ENCODE data around the gene BABAM2.
"Not testable (repeated sequence)": the region's sequence is repeated elsewhere in the genome, so short reads cannot be mapped to it uniquely, and the experiment has no call there.

Gene BABAM2

DNA sequence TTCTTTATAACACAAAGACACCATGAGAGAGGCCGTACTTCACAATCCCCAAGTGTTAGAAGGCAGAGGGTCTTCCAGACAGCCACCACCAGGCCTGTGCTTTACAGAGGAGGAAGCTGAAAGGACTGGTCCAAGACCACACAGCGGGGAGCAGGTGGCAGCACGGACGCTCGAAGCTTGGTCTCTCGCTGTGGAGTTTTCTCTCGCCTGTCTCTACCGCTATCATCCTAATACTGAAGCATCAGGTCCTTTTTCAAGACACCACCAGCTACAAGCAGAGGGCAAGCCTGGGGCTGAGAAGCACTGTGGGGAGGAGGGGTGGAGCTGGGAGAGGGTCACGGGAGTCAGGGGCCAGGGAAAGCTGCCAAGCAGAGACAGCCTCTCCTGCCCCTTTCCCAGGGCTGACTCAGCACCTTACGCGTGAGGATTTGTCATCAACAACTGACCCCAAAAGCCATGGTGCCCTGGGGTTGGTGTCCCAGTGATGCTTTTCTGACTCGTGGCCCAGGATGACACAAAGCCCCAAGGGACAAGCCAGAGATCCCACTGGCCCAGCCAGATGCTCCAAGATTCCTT is 470.3 kb downstream of the BABAM2 start:
- no peak for DNase-seq (ENCODE audit: low read depth)

DNA sequence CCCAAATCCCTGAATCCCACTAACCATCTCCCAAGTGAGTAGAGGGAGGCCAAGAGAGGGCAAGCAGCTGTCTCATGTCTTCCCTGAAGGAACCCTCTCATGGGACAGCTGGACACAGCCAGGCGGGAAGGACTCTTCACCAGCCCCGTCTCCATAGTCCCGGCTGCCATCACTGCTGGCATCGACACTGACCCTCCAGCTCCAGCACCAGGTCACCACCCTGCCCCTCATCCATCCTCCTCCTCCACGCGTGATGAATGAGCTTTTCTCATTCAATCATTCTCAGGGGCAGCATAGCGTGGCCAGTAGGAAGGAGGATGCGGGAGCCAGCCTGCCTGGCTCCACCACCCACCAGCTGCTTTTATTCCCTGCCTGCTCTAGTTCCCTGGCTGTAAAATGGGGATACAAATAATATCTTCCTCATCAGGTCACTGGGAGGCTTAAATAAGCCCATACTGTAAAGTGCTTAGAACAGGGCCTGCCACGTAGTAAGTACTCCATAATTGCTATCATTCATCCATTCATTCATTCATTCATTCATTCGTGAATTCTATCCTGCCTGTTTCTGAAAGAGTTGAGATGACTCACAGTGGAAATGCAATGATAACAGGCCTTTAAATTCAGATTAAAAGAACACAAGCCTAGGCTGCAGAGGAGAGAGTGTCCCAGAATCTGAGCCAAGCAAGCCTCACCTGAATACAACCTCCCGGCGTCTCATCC is 471.6 kb downstream of the BABAM2 start:
- DNase-seq (ENCODE audit: low read depth) = no peak

DNA sequence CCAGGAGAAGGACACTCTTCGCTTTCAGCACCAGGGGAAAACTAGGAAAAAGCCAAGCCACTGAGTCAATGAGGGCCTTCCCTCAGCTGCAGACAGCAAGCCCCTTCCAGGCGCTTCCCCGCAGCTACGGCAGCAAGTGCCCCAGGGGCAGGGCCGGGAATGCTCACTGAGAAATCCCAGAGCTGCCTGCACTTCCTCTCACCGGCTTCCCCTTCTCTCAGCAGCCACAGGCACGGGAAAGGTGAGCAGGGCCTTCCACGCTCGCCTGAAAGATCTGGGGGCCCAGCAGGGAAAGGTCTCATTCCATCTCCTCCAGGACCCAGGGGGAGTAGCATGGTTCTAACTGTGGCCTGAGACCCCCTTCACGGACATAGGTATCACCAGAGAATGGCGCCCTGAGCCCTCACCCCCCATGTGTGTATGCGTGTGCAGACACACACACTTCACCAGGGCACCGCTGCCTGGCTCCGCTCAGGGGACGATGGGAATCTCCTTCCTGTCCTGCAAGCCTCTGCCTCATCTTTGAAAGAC is 472.5 kb downstream of the BABAM2 start:
- DNase-seq (ENCODE audit: low read depth) = no peak

DNA sequence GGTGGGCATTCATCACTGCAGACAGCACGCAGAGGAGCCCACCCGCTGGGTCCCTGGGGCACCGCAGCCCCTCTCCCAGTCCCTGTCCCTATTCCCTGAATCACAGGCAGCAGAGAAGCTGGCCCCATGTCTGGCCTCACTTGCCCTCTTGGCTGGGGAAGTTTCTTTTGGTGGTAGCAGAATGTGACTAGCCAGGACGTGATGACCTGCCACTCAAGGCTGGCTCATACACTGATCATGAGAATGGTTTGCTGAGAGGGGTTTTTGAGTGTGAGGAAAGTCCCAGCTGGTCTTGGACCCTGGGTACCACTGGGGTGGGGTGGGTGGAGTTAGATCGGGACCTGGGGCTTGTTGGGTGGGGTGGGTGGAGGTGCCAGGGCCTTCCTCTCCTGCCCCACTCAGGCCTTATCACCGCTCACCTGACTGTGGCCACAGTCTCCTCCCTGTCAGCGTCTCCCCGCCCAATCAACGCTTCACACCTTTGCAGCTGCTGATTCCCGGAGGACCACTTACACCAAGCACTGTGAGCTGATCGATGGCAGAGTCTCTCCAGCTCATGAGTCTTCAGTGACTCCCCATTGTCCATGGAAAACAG is 473.3 kb downstream of the BABAM2 start:
- DNase-seq (ENCODE audit: low read depth) = no peak

DNA sequence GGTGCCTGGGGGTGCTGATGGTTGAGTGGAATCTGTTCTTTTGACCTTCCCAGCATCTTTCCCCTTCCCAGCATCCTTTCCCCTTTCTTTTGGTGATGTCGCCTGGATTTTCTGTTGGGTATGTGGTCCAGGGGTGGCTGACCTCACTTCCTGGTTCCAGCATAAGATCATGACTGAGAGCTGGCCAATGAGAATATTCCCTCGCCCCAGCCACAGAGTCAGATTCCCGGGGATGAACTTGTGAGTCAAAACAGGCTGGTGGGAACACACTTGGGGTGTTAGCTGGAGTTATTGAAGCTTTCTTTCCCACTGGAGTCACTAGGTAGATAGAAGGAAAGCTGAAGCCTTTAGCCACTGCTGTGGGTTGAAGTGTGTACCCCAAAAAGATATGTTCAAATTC is 474.1 kb downstream of the BABAM2 start:
- no peak for DNase-seq (ENCODE audit: low read depth)

DNA sequence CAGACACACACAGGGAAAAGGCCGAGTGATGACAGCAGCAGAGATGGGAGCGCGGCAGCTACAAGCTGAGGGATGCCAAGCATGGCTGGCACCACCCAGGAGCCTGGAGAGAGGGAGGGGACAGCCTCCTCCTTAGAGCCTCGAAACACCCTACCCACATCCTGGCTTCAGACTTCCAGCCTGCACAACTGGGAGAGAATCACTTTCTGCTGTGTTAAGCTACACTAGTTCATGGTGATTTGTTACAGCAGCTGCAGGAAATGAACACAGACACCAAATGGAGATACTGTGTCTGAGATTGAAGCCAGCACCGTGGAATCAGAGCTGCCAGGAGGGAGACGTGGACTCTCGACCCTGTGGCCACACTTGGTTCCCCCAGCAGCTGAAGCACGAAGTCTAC is 474.6 kb downstream of the BABAM2 start:
- no peak for DNase-seq (ENCODE audit: low read depth)

DNA sequence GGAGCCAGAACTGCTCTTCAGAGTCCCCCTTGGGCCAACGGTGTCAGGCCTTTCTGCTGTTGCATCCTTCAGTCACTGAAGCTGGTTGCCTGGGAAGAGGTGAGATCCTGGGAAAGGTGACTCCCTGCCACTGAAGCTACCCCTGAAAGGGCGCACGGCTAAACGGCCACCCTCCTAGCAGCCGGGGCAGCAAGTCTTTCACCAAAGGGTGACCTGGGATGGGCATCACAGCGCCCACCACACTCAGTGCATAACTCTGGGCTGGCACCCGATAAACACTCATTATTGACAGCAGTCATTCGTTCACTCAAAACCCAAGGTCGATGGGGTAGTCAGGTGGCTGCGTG is 475.6 kb downstream of the BABAM2 start:
- DNase-seq (ENCODE audit: low read depth) = no peak

DNA sequence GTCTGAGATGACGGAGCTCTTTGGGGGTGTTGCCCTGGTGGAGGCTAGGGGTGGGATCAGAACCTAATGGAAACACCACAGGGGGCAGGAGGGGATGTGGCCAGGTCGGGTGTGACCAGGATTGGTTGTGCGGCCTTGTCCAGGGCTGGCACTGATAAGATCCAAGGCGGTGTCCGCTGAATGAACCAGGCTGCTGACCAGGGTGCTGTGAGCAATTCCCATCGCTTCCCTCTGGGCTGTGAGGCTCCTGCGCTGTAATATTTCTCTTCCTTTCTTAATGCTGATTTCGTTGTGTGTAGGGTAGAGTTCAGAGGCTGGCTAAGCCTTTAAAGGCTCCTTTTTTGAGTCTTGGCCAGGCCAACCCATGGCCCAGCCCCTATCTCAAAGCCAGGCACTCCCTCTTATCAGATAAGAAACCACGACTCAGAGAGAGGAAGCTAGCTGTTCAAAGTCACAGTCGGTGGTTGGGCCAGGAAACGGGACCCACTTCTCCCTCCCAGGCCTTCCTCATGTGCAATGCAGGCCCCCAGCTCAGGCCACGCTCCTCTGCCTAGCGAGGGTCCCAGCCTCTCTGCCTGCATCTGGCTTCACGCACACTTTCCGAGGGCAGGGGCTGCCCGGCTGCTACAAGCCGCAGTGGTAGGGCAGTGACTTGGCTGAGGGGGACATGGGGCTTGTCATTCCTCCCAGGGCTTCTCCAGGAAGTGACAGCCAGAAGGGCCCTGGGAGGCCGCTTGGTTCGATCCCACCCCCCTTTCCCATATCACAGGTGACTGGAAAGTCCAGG is 476.2 kb downstream of the BABAM2 start:
- no peak for DNase-seq (ENCODE audit: low read depth)

DNA sequence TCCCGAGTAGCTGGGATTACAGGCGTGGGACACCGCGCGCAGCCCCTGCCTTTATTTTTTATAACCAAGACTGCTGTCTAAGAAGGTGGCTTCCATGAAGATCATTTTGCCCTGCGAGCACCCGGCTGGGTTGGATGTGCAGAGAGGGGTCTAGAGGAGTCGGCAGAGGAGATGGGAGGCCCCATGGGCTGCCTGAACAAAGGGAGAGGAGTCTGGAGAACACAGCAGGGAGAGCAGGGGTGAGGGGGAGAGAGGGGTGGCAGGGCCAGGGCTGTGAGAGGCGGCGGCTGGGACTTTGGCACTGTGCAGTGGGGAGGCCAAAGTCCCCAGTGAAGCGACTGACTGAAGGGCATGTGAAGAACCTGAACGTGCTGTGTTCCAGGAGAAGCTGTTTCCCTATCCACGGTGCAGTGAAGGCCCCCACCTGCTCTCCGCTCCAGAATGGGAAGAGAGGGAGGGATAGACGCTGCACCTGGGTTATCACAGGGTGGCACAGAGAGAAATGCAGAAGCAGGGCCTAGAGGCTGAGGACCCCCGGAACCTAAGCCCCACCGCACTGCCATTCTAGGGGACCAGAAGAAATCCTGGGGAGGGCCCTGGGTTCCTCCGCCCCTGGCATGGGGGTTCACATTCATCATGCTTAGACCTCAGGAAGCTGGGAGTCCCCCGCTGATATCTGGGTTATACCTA is 477.3 kb downstream of the BABAM2 start:
- DNase-seq (ENCODE audit: low read depth) = no peak

DNA sequence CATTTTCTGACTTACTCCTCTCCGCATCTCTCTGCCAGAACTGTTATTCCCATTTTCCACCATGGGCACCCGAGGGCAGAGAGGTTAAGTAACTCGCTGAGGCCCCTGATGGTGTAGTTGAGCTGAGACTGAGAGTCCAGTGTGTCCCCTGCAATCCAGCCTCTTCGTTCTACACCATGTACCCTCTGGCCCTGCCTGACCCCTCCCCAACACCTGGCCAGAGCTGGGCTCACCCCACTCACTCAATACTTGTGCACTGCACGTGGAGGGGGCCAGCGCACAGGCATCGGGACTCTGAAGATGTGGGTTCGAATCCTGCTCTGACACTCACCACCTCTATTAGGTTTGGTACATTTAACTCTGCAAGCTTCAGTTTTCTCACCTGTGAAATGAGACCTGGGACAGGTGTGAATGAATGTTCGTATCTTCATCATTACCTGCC is 477.8 kb downstream of the BABAM2 start:
- no peak for DNase-seq (ENCODE audit: low read depth)

DNA sequence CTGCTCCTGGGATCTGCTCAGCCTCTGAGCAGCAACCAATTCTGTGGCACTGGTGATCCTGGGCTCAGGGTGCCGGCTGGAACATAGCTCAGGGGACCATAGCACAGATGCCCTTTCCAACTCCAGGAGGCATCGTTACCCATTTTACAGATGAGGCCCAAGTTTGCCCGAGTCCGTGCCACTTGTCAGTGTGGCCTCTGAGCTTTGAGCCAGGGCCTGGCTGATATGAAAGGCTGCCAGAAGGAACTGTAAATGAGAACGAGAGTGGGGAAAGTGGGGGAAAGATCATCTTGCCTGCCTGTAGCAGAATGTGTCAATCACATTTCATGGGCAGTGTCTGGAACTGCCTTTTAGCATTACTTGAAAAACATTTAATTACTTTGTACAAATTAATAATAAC is 478.8 kb downstream of the BABAM2 start:
- no peak for DNase-seq (ENCODE audit: low read depth)

DNA sequence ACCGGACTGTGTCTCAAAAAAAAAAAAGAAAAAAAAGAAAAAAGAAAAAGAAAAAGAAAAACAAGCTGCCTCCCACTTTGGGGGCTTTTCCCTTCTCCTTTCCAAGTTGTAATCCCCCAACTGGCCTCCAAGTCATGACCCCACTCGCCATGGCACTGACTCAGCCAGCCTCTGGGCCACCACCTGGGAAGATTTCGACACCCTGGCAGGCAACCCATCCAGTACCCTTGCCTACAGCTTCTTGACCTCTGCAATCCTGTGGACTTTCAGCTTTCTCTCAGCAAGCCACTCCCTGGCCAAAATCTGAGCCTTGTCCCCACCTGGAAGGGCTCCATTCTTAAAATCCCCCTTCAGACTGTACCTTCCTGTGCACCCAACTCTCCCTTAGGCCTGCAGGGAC is 479.8 kb downstream of the BABAM2 start:
- no peak for DNase-seq (ENCODE audit: low read depth)

DNA sequence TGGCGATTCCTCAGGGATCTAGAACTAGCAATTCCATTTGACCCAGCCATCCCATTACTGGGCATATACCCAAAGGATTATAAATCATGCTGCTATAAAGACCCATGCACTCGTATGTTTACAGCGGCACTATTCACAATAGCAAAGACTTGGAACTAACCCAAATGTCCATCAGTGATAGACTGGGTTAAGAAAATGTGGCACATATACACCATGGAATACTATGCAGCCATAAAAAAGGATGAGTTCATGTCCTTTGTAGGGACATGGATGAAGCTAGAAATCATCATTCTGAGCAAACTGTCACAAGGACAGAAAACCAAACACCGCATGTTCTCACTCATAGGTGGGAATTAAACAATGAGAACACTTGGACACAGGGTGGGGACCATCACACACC is 481.2 kb downstream of the BABAM2 start:
- not testable (repeated sequence) for DNase-seq (ENCODE audit: low read depth)

DNA sequence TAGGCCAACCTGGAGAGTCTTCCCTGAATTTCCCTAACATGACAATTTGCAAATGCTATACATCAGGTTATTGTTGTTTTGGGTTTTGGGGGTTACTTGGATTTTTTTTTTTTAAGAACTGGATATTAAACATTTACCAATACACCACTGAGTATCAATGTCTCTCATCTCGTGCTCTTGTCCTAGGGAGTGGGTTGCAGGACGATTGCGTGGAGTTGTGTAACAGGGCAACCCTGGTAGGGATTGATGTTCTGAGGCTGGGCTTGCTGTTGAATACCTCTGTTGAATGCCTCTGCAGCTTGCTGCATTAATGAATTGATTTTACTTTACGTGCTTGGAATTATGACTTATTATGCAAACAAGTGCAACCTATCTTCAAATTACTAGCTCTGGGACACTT is 483.3 kb downstream of the BABAM2 start:
- DNase-seq (ENCODE audit: low read depth) = no peak

DNA sequence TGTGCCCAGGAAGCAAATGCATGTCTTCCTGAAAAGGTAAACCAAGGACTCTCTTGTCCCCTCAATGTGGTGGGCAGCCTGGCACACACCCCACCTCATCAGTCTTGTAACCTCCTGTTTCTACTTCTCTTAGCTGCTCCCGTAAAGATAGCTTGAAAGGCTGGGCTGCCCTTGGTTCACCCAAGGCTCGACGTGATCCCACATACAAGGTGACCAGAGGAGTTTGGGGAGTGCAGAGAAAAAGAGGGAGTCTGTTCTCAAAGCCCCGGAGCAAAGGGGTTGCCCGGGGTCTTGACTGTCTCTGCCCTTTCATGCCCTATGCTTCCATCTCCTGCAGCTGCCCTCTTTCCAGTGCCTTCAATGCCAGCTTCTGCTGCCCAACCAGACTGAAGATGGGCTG is 483.8 kb downstream of the BABAM2 start:
- DNase-seq (ENCODE audit: low read depth) = no peak

DNA sequence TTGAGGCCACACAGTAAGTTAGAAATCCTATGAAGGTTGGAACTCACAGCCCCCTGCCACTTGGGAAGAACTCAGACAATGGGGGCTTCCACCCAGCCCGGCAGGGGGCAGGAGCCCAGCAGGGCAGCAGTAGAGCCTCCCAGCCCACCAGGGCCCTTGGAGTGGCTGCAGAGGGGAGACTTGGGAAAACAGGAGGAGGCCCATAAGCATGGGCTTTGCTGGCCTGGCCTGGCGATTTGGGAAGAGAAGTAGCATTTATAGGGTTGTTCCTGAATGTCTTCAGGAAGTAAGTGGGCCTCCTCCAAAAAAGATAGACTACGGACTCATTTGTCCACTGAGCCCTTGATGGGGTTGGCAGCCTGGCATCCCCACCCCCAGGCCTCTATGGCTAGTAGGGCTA is 484.7 kb downstream of the BABAM2 start:
- DNase-seq (ENCODE audit: low read depth) = no peak

DNA sequence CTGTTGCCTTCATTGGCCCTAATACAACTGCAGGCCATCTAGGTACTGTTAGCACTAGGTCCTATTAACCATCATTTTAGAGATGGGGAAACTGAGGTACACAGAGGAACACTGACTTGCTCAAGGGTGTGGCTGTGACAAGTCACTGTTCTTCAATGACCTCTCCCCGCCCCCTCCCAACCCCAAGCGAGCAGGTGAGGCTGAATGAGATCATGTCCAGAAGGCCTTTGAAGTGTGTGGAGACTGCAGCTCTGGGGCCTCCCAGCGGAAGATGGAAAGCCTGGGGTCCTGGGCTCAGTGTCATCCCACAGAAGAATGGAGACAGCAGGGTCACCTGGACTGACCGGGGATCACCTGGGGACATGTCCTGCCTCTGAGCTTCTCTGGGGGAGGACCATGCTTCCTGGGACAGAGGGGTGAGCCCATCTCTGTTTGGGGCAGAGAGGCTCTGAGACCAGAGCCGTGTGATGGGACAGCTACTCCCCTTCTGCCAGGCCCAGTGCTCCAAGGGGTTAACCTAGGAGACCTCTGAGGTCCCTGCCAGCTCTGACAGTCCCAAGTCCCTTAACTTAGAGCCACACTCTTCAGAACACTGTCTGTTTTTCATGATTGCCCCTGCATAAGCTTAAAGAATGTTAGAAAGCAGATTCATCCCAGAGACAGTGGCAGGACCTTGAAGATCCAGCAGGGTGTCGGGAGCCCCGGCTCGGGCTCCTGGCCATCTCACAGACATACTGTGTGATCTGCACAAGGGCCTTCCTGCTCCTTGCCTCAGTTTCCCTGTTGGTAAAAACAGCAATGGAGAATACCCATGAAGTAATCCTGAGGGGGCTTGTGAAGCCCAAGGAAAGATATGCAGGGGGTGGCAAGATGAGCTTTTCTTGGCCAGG is 485.5 kb downstream of the BABAM2 start:
- no peak for DNase-seq (ENCODE audit: low read depth)

DNA sequence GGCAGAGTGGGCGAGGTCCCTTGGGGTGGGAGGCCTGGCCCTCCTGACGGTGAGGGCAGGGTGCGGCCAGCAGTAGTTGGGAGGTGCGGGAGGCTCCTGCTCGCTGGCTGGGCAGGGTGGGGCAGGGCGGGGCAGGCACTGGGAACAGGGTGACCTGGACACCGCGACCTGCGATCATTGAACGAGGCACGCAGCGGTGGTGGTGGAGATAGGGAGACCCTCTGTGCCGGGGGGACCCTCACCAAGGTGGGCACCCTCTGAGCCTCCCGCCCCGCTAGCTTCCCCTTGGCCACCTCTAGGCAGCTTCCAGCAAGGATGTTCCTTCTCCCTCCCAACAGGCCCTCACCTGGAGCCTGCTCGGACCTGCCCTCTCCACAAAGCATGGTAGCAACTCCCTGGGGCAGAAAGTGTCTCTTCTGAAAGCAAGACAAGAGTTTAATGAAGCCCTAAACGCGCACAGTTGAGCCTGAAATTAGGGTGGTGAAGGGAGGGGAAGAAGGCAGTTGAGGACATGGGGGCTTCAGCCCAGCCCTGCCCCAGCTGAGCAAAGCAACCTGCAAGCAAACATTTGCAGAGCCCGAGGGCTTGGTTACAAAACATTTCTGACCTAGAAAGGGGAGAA is 486.8 kb downstream of the BABAM2 start:
- no peak for DNase-seq (ENCODE audit: low read depth)

DNA sequence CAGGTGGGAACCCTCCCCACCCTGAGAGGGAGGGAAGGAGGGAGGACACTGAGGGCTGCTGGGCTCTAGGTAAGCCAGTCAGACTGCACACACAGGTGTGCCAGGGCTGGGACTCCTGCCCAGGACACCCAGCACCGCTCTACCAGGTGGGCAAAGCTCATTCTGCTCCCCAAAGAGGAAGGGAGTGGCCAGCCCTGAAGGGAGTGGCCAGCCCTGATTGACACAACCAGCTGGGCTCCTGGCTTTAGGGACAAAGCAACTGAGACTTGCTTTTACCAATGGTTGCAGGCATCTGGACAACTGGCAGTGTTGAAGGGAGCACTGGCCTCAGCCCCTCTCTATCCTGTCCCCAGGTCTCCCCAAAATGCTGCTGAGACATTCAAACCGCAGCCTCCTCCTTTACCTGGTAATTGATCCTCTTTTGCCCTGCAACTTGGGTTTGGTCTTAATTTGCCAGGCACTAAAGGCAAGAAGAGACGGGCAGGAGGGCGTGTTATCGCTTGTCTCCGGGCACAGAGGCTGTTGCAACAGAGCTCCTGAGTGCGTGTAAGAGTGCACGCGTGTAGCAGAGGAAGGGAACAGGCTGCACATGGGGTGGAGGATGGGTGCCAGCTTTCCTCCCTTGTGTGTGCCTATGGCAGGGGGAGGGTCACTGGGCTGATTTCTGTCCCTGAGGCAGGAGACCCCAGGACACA is 487.6 kb downstream of the BABAM2 start:
- DNase-seq (ENCODE audit: low read depth) = no peak
